Type B pancreatic cell (in vitro differentiated cells): ENCODE results near the gene GPR160. TPM values are rescaled to one million over a fixed set of nuclear protein-coding genes. Genes with fewer than 3 reads are reported as not detected.
"Not testable (repeated sequence)": the region's sequence is repeated elsewhere in the genome, so short reads cannot be mapped to it uniquely, and the experiment has no call there.

Experiments used
- DNase-seq: peaks from one replicate; pipeline ENCODE4 v3.0.0; 2021; ENCODE audit warnings: mixed read lengths; ENCODE audit not compliant: unreplicated experiment; ENCODE audit errors: extremely low spot score
- H3K27ac Mint-ChIP-seq: 2 replicates; pipeline ENCODE4 v1.8.0; 2021; ENCODE audit warnings: mild to moderate bottlenecking, mixed read lengths
- H3K27me3 Mint-ChIP-seq: 2 replicates; pipeline ENCODE4 v1.8.0; 2021; ENCODE audit warnings: mixed read lengths
- H3K36me3 Mint-ChIP-seq: 2 replicates; pipeline ENCODE4 v1.8.0; 2021; ENCODE audit warnings: mixed read lengths
- H3K4me1 Mint-ChIP-seq: one replicate; pipeline ENCODE4 v1.8.0; 2021; ENCODE audit warnings: mixed read lengths; ENCODE audit not compliant: unreplicated experiment
- H3K4me3 Mint-ChIP-seq: 2 replicates; pipeline ENCODE4 v1.8.0; 2021; ENCODE audit warnings: mild to moderate bottlenecking, mixed read lengths
- H3K9me3 Mint-ChIP-seq: 2 replicates; pipeline ENCODE4 v1.8.0; 2021; ENCODE audit warnings: mixed read lengths
- total RNA-seq: library from RNA; stranded (reverse); gene quantifications from 2 replicates; pipeline ENCODE4 v1.2.1, GENCODE V29; 2021; ENCODE audit warnings: low replicate concordance
- TF ChIP-seq, protein P1 (sequence below): fragments of 200-600 bp; sonication (generic); conservative IDR thresholded peaks from 2 replicates; pipeline ENCODE4 v1.5.0; 2021; ENCODE audit warnings: antibody characterized with exemption, mild to moderate bottlenecking

GPR160 gene
- total RNA-seq, 1 donor from 2014 or later, result 7.3 TPM

DNA sequence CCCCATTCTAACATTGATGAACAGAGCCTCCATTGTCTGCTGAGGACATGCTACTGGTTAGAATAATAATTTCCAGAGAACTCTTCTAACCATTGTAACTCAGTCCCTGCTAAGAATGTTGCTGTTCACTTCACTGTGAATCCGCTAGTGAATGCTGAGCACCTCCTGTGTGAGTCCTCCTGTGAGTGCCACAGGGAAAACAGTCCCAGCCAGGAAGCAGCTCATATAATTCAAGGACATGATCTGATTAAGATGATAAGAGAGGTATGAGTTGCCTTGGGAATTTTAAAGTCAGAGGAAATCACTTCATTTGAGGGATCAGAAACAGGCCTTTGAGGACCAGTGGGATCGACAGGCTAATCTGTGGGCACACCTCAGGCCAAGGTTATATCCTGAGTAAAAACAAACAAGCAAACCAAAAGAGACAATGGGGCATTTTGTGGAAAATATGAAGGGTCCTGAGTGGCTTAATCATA lies 33.9 kb upstream of the GPR160 start:
- Mint-ChIP-seq H3K4me1 (peaks cover 8% of the 10 kb centered on the region), H3K36me3 (no peaks in the 10 kb centered on the region), H3K27ac (no peak overlapping the region), H3K4me3 (no peak overlapping the region), H3K27me3 (no peaks in the 10 kb centered on the region), H3K9me3 (no peaks in the 10 kb centered on the region)
- no peak for DNase-seq
- TF ChIP-seq, protein P1, sequence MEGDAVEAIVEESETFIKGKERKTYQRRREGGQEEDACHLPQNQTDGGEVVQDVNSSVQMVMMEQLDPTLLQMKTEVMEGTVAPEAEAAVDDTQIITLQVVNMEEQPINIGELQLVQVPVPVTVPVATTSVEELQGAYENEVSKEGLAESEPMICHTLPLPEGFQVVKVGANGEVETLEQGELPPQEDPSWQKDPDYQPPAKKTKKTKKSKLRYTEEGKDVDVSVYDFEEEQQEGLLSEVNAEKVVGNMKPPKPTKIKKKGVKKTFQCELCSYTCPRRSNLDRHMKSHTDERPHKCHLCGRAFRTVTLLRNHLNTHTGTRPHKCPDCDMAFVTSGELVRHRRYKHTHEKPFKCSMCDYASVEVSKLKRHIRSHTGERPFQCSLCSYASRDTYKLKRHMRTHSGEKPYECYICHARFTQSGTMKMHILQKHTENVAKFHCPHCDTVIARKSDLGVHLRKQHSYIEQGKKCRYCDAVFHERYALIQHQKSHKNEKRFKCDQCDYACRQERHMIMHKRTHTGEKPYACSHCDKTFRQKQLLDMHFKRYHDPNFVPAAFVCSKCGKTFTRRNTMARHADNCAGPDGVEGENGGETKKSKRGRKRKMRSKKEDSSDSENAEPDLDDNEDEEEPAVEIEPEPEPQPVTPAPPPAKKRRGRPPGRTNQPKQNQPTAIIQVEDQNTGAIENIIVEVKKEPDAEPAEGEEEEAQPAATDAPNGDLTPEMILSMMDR, result no peak

DNA sequence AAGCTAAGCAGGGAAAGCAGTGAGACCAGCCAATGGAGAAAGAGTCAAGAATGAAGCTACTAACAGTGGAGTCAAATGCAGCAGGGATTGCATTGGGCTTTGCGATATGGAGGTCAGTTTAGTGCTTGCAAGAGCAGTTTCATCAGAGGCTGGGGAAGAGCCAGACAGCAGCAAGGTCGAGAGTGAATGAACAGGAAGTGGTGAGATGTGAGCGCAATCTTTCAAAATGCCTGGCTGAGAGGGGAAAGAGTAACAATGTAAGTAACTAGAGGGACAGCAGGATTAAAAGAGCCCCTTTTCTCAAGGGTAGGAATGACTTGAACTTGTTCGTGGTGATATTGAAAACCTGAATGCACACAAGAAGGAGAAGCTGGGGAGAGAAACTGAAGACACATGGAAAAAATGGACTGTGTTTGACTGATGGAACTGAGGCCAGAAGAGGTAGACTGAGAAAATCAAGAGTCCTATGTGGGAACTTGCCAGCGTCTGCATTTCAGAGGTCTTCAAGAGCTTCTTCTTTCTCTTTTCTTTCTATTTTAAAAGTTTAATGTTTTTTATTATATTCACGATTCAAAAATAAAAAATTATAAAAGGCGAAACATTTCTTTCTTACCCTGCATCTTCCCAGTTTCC lies 30.6 kb upstream of the GPR160 start:
- Mint-ChIP-seq H3K4me3 (no peak overlapping the region), H3K36me3 (no peaks in the 10 kb centered on the region), H3K4me1 (peaks cover 8% of the 10 kb centered on the region), H3K27ac (no peak overlapping the region), H3K27me3 (no peaks in the 10 kb centered on the region), H3K9me3 (no peaks in the 10 kb centered on the region)
- TF ChIP-seq, protein P1, result no peak
- no peak for DNase-seq

DNA sequence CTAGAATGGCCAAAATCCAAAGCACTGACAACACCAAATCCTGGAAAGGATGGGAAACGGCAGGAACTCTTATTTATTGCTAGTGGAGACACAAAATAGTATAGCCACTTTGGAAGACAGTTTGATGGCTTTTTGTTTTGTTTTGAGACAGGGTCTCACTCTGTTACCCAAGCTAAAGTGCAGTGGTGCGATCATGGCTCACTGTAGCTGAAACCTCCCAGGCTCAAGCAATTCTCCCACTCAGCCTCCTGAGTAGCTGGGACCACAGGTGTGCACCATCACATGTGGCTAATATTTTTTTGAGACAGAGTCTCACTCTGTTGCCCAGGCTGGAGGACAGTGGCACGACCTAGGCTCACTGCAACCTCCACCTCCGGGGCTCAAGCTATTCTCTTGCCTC lies 27.3 kb upstream of the GPR160 start:
- Mint-ChIP-seq H3K27ac (no peak overlapping the region), H3K9me3 (no peaks in the 10 kb centered on the region), H3K36me3 (no peaks in the 10 kb centered on the region), H3K4me1 (no peaks in the 10 kb centered on the region), H3K27me3 (no peaks in the 10 kb centered on the region), H3K4me3 (no peak overlapping the region)
- no peak for DNase-seq
- TF ChIP-seq, protein P1, result no peak

DNA sequence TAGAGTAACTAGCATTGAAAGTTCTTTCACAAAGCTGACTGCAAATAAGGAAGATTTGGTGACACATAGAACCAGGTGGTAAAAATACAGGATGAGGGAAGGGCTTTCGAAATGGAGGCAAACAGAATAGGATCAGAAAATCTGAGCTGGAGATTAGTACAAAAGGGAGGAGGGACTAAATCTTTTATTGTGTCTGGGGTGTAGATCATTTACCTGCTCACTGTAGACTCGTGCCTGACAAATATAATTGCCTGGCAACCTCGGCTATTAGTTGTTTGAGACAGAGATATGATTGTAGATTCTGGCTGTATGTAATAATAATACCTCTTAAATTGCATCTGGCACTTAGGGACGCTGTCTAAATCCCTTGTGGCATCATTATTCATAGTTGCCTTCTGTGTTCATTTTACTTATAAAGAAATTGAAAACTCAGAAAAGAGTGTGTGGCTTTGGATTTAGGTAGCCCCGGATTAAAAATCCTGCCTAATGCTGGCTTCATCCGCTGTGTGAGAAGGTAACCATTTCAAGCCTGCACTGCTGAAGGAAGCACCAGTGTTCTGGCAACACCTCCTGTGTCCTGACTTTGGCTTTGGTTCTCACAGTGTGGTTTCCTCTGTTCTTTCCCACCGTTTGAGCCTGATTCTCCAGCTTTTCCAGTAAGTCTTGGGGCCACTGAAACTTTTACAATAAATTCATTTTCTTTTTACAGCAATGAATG lies 25.0 kb upstream of the GPR160 start:
- H3K4me3 Mint-ChIP-seq, result no peak overlapping the region
- no peak for DNase-seq
- peaks cover 3% of the 10 kb centered on the region for H3K27me3 Mint-ChIP-seq
- H3K27ac Mint-ChIP-seq, result no peak overlapping the region
- no peaks in the 10 kb centered on the region for H3K4me1 Mint-ChIP-seq
- TF ChIP-seq, protein P1, result no peak
- H3K9me3 Mint-ChIP-seq, result no peaks in the 10 kb centered on the region
- no peaks in the 10 kb centered on the region for H3K36me3 Mint-ChIP-seq

DNA sequence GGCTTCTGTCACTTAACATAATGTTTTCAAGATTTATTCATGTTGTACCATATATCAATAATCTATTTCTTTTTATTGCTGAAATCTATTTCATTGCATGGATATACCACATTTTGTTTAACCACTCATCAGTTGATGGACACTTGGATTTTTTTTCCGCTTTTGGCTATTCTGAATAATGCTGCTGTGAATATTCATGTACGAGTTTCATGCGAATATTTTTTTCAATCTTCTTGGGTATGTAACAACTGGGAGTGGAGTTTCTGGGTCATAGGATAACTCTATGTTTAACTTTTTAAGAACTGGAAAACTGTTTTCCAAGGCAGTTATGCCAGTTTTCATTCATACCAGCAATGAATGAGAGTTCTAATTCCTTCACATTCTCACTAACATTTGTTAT lies 21.7 kb upstream of the GPR160 start:
- Mint-ChIP-seq H3K4me3 (no peak overlapping the region), H3K9me3 (no peaks in the 10 kb centered on the region), H3K27ac (no peak overlapping the region), H3K27me3 (peaks cover 3% of the 10 kb centered on the region), H3K36me3 (no peaks in the 10 kb centered on the region), H3K4me1 (no peaks in the 10 kb centered on the region)
- TF ChIP-seq, protein P1, result no peak
- DNase-seq, result no peak

DNA sequence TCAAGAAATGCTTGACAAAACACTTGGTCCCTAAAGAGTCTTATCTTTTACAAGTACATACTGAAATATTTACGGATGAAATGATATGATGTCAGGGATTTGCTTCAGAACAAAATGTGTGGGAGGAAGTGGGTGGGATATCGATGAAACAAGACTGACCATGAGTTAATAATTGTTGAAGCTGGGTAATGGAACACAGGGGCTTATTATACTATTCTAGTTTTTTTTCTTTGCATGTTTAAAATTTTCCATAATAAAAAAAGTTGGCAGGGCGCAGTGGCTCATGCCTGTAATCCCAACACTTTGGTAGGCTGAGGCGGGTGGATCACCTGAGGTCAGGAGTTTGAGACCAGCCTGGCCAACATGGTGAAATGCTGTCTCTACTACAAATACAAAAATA lies 18.5 kb upstream of the GPR160 start:
- H3K9me3 Mint-ChIP-seq, DNase-seq, H3K4me1 Mint-ChIP-seq, H3K36me3 Mint-ChIP-seq, H3K4me3 Mint-ChIP-seq, H3K27me3 Mint-ChIP-seq, H3K27ac Mint-ChIP-seq: not testable (repeated sequence)
